GM21723 (cell line): ENCODE results near the gene SLC35F2.

Experiments used
- ATAC-seq: cut with Tn5 transposase; IDR thresholded peaks from one replicate; pipeline ENCODE4 v1.9.1; 2021; ENCODE audit warnings: mild to moderate bottlenecking, moderate library complexity; ENCODE audit not compliant: unreplicated experiment

SLC35F2 gene

DNA sequence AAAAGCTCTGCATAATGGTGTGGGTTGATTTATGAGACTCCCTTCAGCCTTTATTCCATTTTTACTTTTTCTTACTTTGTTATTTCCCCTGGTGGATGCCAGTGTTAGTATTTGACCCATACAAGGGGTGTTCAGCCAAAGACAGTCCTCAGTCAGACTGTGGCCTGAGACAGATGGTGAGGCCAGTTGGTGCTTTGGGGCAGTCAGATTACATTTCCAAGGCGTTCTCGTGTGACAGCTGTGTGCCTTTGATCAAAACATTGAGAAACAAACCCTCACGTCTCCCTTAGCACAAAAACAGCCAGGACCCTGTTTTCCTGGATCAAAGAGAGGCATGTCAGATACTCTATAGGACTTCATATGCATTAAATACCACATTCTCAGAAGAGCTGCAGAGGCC, 115.4 kb downstream of the SLC35F2 start:
- ATAC-seq, result no peak

DNA sequence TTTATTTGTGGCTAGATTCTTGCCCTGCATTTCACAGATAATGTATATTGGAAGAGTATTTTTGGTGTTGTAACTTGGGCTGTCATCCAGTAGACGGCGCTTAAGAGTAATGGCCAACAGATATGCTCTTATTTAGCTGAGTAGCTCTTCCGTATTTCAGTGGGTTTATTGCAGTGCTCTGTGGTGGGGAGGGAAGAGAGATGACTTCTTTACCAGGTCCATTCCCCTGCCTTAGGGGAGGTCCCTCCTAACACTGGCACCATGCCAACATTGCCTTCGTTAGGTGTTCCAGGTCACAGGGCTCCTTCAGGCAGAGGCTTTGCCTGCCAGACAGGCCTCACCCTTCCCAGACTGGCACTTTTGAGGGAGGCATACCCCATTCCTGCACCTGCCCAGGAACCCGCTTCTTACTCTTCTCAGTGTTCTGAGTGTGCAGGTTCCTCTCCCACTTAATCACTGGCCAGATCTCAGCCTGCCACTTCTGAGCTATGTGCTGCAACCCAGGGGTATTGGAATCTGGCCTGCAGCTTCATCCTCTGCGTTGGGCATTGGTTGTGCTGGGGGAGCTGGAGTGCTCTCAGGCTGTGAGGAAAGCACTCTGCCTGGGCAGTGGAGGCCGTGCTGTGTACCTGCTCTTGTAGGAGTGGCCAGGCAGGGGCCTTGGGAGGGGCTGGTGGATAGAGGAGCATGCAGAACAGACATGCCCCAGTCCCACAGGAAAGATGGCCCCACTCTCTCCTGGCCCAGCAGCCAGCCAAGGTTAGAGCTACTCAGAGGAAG, 117.4 kb downstream of the SLC35F2 start:
- peak; percentile 94 for ATAC-seq
